ENCODE data around the gene VPS13D.

Gene VPS13D

GRCh38 chr1:12229386-12229834 is 420 bp upstream of the VPS13D start:
- no peak for DNase-seq

GRCh38 chr1:12230549-12231275 is 882 bp downstream of the VPS13D start:
- peak; percentile 59 for DNase-seq

GRCh38 chr1:12231276-12231595 is 1.4 kb downstream of the VPS13D start:
- no peak for DNase-seq

DNA sequence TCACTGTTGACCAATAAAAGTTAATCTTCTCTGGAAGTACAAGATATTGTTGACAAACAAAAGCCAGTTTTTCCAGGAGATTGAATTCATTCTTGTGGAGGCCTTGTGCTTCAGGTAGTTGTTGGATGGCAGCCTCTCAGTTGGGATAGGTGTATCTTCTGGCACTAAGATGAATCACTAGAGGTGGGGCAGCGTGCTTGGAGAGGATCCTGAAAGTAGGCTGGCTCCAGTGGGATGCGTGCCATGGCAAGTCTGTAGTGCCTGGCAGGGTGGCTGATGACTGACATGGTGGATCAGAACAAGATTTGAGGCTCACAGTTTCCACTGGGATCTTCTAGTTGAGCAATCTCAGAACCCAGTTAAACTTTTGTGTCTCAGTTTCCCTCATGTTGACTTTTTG is 2.4 kb downstream of the VPS13D start:
- DNase-seq = no peak

GRCh38 chr1:12244078-12244477 is 14.2 kb downstream of the VPS13D start:
- DNase-seq = no peak

GRCh38 chr1:12244585-12244984 is 14.8 kb downstream of the VPS13D start:
- DNase-seq = no peak

DNA sequence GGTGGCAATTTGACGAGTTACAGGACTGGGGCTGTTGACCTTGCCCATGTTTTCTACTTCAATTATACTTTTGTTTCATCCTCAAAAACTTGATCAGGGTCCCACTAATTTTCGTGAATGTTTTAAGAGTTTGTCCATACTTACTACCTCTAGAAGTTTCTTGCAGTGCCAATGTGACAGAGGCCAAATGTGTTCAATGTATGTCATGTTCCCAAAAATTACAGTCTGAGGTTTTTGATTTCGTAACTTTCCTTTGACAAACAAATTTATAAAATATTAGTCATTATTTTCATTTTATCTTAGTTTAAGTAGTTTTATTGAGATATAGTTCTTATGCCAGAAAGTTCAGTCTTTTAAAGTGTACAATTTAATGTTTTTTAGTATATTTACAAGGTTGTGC is 15.3 kb downstream of the VPS13D start:
- DNase-seq = no peak

DNA sequence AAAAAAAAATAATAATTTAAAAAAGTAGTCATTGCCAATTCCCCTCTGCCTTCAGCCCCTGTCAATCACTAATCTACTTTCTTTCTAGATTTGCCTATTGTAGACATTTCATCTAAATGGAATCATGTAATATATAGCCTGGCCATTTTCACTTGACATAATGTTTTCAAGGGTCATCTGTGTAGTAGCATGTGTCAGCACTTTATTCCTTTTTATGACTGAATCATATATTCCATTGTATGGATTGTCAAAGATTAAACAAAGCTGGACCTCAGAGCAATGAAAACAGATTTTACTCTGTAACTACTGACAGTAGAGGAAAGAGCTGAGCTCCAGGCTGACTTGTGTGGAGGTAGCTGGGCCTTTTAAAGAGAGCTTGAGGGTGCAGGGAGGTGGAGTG is 15.9 kb downstream of the VPS13D start:
- no peak for DNase-seq

GRCh38 chr1:12246584-12246983 is 16.8 kb downstream of the VPS13D start:
- no peak for DNase-seq

DNA sequence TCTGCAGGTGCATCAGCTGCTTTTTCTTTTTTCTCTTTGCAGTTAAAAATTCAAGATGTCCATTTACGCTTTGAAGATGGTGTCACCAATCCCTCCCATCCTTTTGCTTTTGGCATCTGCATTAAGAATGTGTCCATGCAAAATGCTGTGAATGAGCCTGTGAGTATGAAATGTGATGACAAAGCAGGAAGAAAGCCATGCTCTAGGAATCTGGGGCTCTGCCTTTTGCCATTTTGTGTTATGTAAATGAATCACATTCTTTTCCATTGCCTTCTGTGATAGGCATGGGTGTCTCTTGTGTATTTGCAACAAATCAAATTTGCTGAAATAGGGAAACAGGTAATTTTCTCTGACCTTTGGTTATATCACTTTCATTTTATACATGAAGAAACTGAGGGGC is 19.4 kb downstream of the VPS13D start:
- no peak for DNase-seq

DNA sequence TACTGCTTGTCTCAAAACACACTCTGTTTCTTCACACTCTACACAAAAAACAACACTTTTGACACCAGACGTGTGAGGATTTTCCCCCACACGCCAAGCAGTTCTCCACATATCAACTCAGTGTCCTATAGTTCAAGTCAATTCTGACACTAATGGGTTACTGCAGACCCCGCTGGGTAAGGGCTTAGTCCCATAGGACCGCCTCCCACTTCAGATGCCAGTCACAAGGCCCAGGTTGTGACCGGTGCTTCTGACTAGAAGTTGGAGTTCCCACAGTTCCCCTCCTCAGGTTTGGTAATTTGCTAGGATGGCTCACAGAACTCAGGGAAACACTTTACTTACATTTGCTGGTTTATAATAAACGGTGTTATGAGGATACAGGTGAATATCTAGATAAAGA is 19.9 kb downstream of the VPS13D start:
- DNase-seq = no peak

- no peak for DNase-seq
Measured at GRCh38 chr1:12251442-12251841, 21.6 kb downstream of the VPS13D start.

GRCh38 chr1:12255913-12256312 is 26.1 kb downstream of the VPS13D start:
- no peak for DNase-seq

DNA sequence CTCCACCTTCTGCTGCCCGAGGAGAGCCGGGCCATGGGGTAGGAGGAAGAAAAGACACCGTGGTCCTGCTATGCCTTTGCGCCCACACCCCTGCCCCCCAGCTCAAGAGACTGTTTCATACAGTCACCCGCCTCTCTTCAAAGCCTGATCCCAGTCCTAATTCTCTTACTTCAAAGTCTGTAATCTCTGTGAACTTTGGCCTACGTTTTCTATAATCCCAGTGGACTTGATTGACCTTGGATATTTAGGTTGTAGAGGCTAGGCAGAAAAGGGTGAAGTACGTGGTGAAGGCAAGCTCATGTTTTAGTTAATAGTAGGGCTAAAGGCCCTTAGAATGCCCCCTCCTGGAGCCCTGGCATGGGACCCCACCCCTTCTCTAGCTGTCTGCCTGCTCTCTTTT is 28.4 kb downstream of the VPS13D start:
- no peak for DNase-seq

DNA sequence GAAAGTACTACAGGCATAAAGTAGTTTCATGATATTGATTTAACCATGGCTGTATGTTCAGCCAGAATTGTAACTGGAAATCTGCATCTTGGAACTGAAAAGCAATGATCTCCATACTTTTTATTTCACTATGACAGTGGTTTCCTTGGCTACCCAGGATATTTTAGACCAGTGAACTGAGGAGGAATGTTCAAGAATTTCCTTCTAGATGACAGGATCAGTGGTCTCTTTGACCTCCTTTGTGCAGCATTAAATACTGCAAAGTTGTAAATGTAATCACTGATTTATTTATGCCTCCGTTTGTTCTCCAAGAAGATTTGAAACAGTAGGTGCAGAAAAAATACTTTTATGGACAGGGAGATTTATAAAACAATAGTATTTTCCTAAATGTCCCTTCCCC is 39.5 kb downstream of the VPS13D start:
- no peak for DNase-seq

DNA sequence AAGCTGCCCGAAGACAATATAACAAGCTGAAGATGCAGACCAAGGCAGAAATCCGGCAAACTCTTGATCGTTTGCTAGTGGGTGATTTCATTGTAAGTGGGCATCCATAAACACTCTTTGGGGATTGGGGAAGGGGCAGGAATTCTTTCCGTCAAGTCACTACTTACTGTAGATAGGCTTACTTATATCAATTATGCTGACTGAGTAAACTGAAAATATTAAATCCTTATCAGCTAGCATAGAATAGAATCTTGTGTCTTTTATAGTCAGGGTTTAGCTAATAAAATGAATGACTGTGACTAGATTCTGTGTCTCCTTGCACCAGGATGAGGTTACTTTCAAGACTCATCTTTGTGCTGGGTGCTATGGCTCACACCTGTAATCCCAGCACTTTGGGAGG is 41.2 kb downstream of the VPS13D start:
- DNase-seq = no peak

- no peak for DNase-seq
Measured at GRCh38 chr1:12272770-12273169, 42.9 kb downstream of the VPS13D start.

GRCh38 chr1:12275370-12275769 is 45.5 kb downstream of the VPS13D start:
- DNase-seq = peak; percentile 34

GRCh38 chr1:12276225-12276624 is 46.4 kb downstream of the VPS13D start:
- peak; percentile 31 for DNase-seq

DNA sequence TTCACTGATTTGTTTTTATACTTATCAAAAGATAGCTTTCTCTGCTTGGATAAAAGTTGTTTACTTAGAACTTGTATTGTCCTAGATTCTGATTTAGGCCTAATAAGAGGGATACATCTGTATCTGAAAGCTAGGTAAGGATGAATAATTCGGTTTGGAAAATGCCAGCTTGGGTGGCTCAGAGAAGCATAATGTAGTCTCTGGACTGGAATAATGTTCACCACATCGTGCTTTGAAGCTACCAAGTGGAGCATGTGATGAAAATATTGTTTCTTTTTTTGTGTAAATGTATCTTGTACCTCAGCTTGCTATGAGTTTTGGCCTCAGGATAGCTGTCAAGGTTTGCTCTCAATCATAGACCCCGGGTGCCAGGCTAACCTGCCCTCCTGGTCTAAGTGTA is 49.2 kb downstream of the VPS13D start:
- no peak for DNase-seq

DNA sequence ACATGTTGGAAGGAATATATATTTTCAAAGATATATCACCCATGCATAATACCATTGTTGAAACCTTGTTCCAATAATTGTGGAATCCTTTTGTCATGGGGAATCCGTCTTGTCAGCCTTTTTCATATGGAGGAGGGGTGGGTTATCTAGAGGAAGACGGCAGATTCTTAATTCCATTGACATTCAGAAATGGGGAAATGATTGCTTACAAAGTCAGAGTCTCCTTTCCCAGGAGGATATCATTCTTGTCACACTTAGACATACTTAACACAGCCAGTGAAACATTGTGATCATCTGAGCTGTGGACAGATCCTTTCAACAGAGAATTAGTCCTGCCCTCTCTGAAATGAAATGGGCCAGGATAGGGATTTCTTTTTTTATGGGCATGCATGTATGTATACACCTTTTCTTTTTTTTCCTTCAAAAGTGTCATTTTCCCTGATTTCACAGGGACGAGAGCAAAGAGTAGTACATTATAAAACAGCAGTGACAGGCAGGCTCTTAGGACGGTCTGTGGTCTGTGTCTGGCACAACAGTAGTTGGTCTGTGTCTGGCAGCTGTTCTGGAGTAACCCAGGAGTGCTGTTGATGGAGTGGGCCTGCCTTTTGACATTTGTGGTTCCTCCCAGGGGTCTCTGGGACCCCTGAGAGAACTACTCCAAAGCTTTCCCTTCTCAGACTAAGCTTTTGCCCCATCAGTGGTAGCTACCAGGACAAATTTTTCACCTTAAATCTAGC is 50.1 kb downstream of the VPS13D start:
- no peak for DNase-seq

DNA sequence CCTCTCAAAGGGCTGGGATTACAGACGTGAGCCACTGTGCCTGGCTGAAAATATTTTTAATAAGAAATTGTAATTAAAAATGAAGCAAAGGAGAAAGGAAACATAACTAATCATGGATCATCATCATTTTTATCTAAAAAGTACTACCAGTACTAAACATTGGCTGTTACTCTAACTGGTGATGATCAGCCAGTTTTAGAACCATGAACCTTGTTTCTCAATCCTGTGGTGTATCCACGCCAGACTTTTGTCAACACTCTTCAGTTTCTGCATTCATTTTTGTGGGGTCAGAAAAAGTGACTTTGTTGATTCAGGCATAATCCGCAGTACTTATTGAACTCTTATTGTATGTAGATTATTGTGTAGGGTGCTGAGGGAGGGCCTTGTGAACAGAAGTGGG is 52.3 kb downstream of the VPS13D start:
- DNase-seq = no peak

DNA sequence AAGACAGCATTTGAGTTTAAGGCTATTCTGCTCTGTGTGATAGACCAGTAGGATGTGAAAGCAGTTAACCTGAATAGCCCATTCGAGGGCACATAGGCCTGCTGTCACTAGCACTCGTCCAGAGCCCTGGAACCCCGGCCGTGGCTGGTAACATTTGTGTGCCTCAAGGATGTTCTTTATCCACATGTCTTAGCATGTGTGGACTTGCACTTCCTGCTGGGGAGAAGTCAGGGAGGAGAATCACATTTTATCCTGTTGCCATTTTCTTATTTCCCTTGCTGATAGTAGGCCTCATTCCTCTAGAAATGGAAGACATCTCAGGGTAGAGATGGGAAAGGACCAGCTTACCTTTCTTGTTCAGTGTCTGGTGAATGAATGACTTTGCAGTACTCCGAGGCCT is 54.7 kb downstream of the VPS13D start:
- no peak for DNase-seq

- no peak for DNase-seq
Measured at GRCh38 chr1:12285496-12286143, 55.8 kb downstream of the VPS13D start.

Data from femur (tissue), 1 donor.